HepG2 (cell line): ENCODE data around the gene MEIS1. TPM values are rescaled to one million over a fixed set of nuclear protein-coding genes. Genes with fewer than 3 reads are reported as not detected.

ENCODE experiments used
- GATAD2A ChIP-seq: IDR thresholded peaks from 2 replicates; pipeline ENCODE4 v1.6.1; 2016
- HNRNPK ChIP-seq: fragments of 200-400 bp; formaldehyde crosslinking; IDR thresholded peaks from 2 replicates; pipeline ENCODE4 v1.6.1; 2018; ENCODE audit warnings: low read length, low read depth, moderate library complexity, mild to moderate bottlenecking; ENCODE audit not compliant: poor library complexity, severe bottlenecking
- HOXA5 ChIP-seq: sonication (generic); formaldehyde crosslinking; IDR thresholded peaks from 2 replicates; pipeline ENCODE4 v1.4.0; 2020; ENCODE audit warnings: missing genetic modification reagents
- KDM2A ChIP-seq: sonication (generic); formaldehyde crosslinking; IDR thresholded peaks from 2 replicates; pipeline ENCODE4 v1.4.0; 2020; ENCODE audit warnings: low read depth, missing genetic modification reagents, borderline replicate concordance
- KDM3A ChIP-seq: IDR thresholded peaks from 2 replicates; pipeline ENCODE4 v1.6.1; 2018; ENCODE audit warnings: low read depth, missing compliant biosample characterization
- LCORL ChIP-seq, 2 experiments: fragments of 450-650 bp in 1 of 2; sonication (generic) in 1 of 2; formaldehyde crosslinking in 1 of 2; IDR thresholded peaks; 2 replicates each; pipeline versions ENCODE4 v1.5.0 to v1.6.1; 2017 to 2020; ENCODE audit warnings: antibody characterized with exemption in 1 of 2, missing genetic modification reagents in 1 of 2
- MATR3 ChIP-seq: sonication (generic); formaldehyde crosslinking; IDR thresholded peaks from 2 replicates; pipeline ENCODE4 v1.4.0; 2020; ENCODE audit warnings: missing genetic modification reagents
- SP140L ChIP-seq: sonication (generic); formaldehyde crosslinking; IDR thresholded peaks from 2 replicates; pipeline ENCODE4 v1.4.0; 2020; ENCODE audit warnings: missing genetic modification reagents, borderline replicate concordance
- STAG1 ChIP-seq: sonication (generic); formaldehyde crosslinking; IDR thresholded peaks from 2 replicates; pipeline ENCODE4 v1.4.0; 2020; ENCODE audit warnings: missing genetic modification reagents
- XRCC5 ChIP-seq: fragments of 200-400 bp; formaldehyde crosslinking; optimal IDR thresholded peaks from 2 replicates; pipeline ENCODE3; 2017; ENCODE audit warnings: mild to moderate bottlenecking, low read length
- ZBTB3 ChIP-seq: sonication (generic); formaldehyde crosslinking; IDR thresholded peaks from 2 replicates; pipeline ENCODE4 v1.4.0; 2020; ENCODE audit warnings: low read depth, mild to moderate bottlenecking, moderate library complexity, missing genetic modification reagents, borderline replicate concordance
- polyA plus RNA-seq, 8 experiments: library from polyadenylated mRNA; depleted of rRNA in 3 of 8; stranded (reverse) in 7 of 8; unstranded in 1 of 8; fragments of >200 nt; fragmentation: Illumina TruSeq in 4 of 8; extraction: Trizol in 4 of 8; gene quantifications; 2 replicates each; pipeline versions ENCODE4 v1.2.1 to v1.2.3, GENCODE V29; 2011 to 2016; ENCODE audit warnings: low read depth in 4 of 8, missing spikeins in 1 of 8, mixed read lengths in 1 of 8; ENCODE audit not compliant: insufficient read depth in 1 of 8
- total RNA-seq, 5 experiments: library from RNA; depleted of rRNA; stranded (reverse); fragments of >200 nt; fragmentation: Illumina TruSeq; extraction: Trizol; gene quantifications; 2 replicates each; pipeline ENCODE4 v1.2.3, GENCODE V29; 2016; ENCODE audit warnings: low read depth in 1 of 5
- TF ChIP-seq, protein P1 (sequence below): sonication (generic); formaldehyde crosslinking; IDR thresholded peaks from 2 replicates; pipeline ENCODE4 v1.5.0; 2020; ENCODE audit warnings: mild to moderate bottlenecking, missing genetic modification reagents, borderline replicate concordance
- TF ChIP-seq, protein P2 (sequence below): sonication (generic); formaldehyde crosslinking; IDR thresholded peaks from 2 replicates; pipeline ENCODE4 v1.4.0; 2020; ENCODE audit warnings: mild to moderate bottlenecking, missing genetic modification reagents
- TF ChIP-seq, protein P3 (sequence below): sonication (generic); formaldehyde crosslinking; IDR thresholded peaks from 2 replicates; pipeline ENCODE4 v1.5.1; 2020; ENCODE audit warnings: missing genetic modification reagents, mild to moderate bottlenecking, borderline replicate concordance
- TF ChIP-seq, protein P4 (sequence below): sonication (generic); formaldehyde crosslinking; IDR thresholded peaks from 2 replicates; pipeline ENCODE4 v1.4.0; 2020; ENCODE audit warnings: missing genetic modification reagents

Gene MEIS1
- total and polyA plus RNA-seq, 2 of the 13 experiments (the other 11 are each of a cell fraction or from before 2014, with no cell fraction given) = 3.8 to 6.0 TPM

DNA sequence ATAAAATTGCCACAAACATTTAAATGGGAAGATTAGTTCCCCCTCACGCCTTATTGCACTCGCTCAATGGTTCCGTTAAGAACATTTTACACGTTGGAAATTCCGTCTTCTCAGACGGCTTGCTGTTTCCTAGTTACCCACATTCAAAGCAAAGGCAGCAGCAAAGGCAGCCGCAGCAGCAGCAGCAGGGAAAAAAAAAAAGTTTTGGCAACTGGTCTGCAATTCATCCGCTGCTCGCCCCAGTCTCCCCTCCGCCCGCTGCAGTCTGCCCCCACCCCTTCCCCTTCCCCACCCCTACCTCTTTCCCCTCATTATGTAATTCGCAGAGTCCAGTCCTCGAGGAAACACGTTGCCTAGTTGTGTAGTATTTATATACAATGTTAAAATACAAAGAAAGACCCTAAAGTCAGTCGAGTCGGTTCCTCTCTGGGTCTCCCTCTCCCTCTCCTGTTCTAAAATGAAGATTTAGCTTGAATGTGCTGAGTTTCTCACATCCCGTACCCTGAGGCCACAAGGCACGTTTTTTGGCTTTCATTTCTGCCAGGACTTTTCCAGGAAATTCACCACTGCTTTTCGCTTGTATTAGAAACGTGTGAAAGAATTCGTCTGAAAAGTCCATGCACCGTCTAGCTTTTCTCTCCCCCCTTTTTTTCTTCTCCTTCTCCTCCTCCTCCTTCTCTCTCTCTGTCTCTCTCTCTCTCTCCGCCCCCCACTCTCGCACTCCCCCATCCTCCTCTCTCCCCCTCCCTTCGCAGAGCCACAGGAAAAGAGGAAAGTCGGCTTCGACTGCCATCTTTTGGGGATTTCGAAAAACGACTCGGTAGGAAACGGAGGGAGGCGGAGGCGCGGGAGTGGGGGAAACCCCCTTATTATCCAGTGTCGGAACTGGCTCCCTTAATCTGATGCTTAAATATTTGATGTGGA is 140.0 kb downstream of the MEIS1 start (continued):
- TF ChIP-seq, protein P1, sequence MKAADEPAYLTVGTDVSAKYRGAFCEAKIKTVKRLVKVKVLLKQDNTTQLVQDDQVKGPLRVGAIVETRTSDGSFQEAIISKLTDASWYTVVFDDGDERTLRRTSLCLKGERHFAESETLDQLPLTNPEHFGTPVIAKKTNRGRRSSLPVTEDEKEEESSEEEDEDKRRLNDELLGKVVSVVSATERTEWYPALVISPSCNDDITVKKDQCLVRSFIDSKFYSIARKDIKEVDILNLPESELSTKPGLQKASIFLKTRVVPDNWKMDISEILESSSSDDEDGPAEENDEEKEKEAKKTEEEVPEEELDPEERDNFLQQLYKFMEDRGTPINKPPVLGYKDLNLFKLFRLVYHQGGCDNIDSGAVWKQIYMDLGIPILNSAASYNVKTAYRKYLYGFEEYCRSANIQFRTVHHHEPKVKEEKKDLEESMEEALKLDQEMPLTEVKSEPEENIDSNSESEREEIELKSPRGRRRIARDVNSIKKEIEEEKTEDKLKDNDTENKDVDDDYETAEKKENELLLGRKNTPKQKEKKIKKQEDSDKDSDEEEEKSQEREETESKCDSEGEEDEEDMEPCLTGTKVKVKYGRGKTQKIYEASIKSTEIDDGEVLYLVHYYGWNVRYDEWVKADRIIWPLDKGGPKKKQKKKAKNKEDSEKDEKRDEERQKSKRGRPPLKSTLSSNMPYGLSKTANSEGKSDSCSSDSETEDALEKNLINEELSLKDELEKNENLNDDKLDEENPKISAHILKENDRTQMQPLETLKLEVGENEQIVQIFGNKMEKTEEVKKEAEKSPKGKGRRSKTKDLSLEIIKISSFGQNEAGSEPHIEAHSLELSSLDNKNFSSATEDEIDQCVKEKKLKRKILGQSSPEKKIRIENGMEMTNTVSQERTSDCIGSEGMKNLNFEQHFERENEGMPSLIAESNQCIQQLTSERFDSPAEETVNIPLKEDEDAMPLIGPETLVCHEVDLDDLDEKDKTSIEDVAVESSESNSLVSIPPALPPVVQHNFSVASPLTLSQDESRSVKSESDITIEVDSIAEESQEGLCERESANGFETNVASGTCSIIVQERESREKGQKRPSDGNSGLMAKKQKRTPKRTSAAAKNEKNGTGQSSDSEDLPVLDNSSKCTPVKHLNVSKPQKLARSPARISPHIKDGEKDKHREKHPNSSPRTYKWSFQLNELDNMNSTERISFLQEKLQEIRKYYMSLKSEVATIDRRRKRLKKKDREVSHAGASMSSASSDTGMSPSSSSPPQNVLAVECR (CRISPR knock-in tag) = peak; percentile 33; the same call in 1 of the 2 replicates
- TF ChIP-seq, protein P2, sequence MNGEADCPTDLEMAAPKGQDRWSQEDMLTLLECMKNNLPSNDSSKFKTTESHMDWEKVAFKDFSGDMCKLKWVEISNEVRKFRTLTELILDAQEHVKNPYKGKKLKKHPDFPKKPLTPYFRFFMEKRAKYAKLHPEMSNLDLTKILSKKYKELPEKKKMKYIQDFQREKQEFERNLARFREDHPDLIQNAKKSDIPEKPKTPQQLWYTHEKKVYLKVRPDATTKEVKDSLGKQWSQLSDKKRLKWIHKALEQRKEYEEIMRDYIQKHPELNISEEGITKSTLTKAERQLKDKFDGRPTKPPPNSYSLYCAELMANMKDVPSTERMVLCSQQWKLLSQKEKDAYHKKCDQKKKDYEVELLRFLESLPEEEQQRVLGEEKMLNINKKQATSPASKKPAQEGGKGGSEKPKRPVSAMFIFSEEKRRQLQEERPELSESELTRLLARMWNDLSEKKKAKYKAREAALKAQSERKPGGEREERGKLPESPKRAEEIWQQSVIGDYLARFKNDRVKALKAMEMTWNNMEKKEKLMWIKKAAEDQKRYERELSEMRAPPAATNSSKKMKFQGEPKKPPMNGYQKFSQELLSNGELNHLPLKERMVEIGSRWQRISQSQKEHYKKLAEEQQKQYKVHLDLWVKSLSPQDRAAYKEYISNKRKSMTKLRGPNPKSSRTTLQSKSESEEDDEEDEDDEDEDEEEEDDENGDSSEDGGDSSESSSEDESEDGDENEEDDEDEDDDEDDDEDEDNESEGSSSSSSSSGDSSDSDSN (CRISPR knock-in tag) = no peak
- TF ChIP-seq STAG1 (CRISPR knock-in tag) = peak; percentile 74
- 0 out of 2 replicates have a peak, but pooled peaks have one; percentile 5 for TF ChIP-seq HOXA5 (CRISPR knock-in tag)
- TF ChIP-seq, protein P3, sequence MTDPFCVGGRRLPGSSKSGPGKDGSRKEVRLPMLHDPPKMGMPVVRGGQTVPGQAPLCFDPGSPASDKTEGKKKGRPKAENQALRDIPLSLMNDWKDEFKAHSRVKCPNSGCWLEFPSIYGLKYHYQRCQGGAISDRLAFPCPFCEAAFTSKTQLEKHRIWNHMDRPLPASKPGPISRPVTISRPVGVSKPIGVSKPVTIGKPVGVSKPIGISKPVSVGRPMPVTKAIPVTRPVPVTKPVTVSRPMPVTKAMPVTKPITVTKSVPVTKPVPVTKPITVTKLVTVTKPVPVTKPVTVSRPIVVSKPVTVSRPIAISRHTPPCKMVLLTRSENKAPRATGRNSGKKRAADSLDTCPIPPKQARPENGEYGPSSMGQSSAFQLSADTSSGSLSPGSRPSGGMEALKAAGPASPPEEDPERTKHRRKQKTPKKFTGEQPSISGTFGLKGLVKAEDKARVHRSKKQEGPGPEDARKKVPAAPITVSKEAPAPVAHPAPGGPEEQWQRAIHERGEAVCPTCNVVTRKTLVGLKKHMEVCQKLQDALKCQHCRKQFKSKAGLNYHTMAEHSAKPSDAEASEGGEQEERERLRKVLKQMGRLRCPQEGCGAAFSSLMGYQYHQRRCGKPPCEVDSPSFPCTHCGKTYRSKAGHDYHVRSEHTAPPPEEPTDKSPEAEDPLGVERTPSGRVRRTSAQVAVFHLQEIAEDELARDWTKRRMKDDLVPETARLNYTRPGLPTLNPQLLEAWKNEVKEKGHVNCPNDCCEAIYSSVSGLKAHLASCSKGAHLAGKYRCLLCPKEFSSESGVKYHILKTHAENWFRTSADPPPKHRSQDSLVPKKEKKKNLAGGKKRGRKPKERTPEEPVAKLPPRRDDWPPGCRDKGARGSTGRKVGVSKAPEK = peak; percentile 83; the same call in 1 of the 2 replicates
- 0 out of 2 replicates have a peak, but pooled peaks have one; percentile 10 for TF ChIP-seq LCORL (IDR thresholded peaks at IDR 0.05)
- no peak for TF ChIP-seq LCORL (CRISPR knock-in tag; IDR thresholded peaks at IDR 0.05)
- 0 out of 2 replicates have a peak, but pooled peaks have one; percentile 50 for TF ChIP-seq KDM3A (CRISPR knock-in tag)
- TF ChIP-seq XRCC5 = peak; percentile 34
- TF ChIP-seq ZBTB3 (CRISPR knock-in tag) = 0 out of 2 replicates have a peak, but pooled peaks have one; percentile 42
- 0 out of 2 replicates have a peak, but pooled peaks have one; percentile 18 for TF ChIP-seq GATAD2A
- no peak for TF ChIP-seq MATR3
- 0 out of 2 replicates have a peak, but pooled peaks have one; percentile 18 for TF ChIP-seq KDM2A (CRISPR knock-in tag)
- TF ChIP-seq SP140L = 0 out of 2 replicates have a peak, but pooled peaks have one; percentile 38
- TF ChIP-seq, protein P4, sequence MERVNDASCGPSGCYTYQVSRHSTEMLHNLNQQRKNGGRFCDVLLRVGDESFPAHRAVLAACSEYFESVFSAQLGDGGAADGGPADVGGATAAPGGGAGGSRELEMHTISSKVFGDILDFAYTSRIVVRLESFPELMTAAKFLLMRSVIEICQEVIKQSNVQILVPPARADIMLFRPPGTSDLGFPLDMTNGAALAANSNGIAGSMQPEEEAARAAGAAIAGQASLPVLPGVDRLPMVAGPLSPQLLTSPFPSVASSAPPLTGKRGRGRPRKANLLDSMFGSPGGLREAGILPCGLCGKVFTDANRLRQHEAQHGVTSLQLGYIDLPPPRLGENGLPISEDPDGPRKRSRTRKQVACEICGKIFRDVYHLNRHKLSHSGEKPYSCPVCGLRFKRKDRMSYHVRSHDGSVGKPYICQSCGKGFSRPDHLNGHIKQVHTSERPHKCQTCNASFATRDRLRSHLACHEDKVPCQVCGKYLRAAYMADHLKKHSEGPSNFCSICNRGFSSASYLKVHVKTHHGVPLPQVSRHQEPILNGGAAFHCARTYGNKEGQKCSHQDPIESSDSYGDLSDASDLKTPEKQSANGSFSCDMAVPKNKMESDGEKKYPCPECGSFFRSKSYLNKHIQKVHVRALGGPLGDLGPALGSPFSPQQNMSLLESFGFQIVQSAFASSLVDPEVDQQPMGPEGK (CRISPR knock-in tag) = peak; percentile 53
- peak; percentile 71 for TF ChIP-seq HNRNPK
